ENCODE data around the gene TENT4B. TPM values are rescaled to one million over a fixed set of nuclear protein-coding genes. Genes with fewer than 3 reads are reported as not detected.
A peak's percentile ranks its signal among the peaks of the same experiment; 100 is the strongest.

Gene TENT4B
- total RNA-seq, 1 experiment from 2014 or later: 18.3 TPM

DNA sequence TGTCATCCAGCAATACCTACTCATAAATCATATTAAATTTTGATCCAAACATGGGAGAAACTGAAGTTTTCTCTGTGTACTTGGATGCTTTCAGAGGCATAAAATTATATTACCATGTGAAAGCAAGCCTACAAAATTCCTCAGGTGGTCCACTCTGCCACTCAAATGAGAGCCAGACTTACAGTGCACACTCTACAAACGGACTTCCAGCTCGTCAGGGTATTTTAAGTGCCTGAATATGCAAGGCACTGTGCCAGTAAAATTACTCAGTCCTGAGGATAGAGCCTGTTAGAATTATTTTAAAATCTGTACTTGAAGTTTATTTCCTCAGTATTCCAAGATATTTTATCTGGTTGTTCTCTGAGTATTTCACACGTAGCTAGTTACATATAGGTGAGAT is 54.5 kb downstream of the TENT4B start:
- DNase-seq (ENCODE audit: low spot score): peak; percentile 37
- H3K4me1 ChIP-seq (ENCODE audit: insufficient read depth, low read length, poor library complexity, severe bottlenecking): peaks cover 43% of the 10 kb centered on the region
- H3K36me3 ChIP-seq (ENCODE audit: insufficient read depth, low read length, poor library complexity, severe bottlenecking): peaks cover 6% of the 10 kb centered on the region
- no peaks in the 10 kb centered on the region for H3K27me3 ChIP-seq (replicated peaks; ENCODE audit: insufficient read depth, low read depth, low read length, poor library complexity)
- H3K27ac ChIP-seq (ENCODE audit: low read depth, low read length, poor library complexity, severe bottlenecking): no peak overlapping the region
- no TSS peak for BruUV-seq (replicated peaks)
- CTCF ChIA-PET: interaction anchor here (0.5 to 1.6 kb wide), 2 partner anchors 183 to 331 kb away, joined by 4 read pairs; partner anchors contain the start of gene CNEP1R1
- no peaks in the 10 kb centered on the region for H3K9me3 ChIP-seq (ENCODE audit: low read depth, low read length, poor library complexity, severe bottlenecking)
- POLR2A ChIA-PET (ENCODE audit: low non-redundant PET): no interaction called here
- no peak for TF ChIP-seq EZH2 (IDR thresholded peaks at IDR 0.05; ENCODE audit: borderline replicate concordance, low read depth, low read length, poor library complexity, severe bottlenecking)
- TF ChIP-seq, protein P1, sequence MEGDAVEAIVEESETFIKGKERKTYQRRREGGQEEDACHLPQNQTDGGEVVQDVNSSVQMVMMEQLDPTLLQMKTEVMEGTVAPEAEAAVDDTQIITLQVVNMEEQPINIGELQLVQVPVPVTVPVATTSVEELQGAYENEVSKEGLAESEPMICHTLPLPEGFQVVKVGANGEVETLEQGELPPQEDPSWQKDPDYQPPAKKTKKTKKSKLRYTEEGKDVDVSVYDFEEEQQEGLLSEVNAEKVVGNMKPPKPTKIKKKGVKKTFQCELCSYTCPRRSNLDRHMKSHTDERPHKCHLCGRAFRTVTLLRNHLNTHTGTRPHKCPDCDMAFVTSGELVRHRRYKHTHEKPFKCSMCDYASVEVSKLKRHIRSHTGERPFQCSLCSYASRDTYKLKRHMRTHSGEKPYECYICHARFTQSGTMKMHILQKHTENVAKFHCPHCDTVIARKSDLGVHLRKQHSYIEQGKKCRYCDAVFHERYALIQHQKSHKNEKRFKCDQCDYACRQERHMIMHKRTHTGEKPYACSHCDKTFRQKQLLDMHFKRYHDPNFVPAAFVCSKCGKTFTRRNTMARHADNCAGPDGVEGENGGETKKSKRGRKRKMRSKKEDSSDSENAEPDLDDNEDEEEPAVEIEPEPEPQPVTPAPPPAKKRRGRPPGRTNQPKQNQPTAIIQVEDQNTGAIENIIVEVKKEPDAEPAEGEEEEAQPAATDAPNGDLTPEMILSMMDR (conservative IDR thresholded peaks at IDR 0.05; ENCODE audit: low read depth, low read length): no peak
- H3K4me3 ChIP-seq (ENCODE audit: low read depth, low read length, poor library complexity, severe bottlenecking): no peak overlapping the region
- intact Hi-C loops (cut with micrococcal nuclease; ENCODE audit: unreplicated experiment): no loop called here

DNA sequence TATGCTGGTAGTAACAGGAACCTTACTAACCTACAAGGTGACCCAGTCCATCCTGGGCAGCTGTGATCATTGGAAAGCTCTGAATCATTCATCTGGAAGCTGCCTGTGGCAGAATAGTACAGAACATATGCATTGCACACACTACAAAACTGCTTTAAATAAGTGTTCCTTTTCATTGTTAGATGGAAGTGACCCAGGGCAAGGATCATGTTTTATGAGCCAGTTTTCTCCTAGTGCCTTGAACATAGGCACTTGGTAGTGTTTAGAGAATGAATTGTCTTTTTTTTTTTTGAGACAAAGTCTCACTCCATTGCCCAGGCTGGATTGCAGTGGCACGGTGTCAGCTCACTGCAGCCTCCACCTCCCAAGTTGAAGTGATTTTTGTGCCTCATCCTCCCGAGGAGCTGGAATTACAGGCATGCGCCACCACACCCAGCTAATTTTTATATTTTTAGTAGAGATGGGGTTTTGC is 55.4 kb downstream of the TENT4B start:
- POLR2A ChIA-PET (ENCODE audit: low non-redundant PET): no interaction called here

DNA sequence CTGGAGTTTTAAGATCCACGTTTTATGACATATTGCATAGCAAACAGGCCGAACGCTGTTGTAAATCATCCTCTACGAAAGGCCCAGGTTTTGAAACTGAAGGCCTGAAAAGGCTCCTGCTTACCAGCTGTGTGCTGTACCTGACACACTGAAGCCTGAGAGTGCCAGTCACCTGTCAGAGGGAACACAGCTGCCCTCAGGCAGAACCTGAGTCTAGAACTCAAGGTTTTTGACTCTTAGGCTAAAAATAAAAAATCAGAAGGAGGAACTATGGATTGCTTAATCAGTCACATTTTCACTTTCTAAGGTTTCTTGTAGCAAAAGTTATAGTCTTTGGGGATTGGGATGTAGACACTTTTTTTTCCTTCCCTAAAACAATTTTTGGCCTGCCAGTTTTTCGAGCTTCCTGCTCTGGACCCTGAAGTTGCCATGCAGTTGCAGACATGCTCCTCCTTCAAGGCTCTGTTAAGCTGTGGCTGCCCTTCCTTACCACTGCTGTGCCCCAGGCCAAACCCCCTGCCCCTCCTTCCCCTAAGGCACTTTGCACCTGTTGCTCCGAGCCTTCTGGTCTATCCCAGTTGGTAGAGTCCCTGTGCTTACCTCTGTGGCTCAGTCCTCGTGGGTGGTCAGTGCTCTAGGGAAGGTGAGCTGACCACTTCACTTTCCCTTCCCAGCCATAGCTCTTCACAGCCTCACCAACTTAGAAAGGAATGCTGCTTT is 56.6 kb downstream of the TENT4B start:
- peak overlapping the region; percentile 8 for H3K27ac ChIP-seq (ENCODE audit: low read depth, low read length, poor library complexity, severe bottlenecking)
- CTCF ChIA-PET: interaction anchor here (0.5 to 2.7 kb wide), 10 partner anchors 7 to 597 kb away, joined by 3 to 46 read pairs (median 4); partner anchors contain the start of genes CNEP1R1 and HEATR3
- DNase-seq (ENCODE audit: low spot score): no peak
- peaks cover 28% of the 10 kb centered on the region for H3K4me1 ChIP-seq (ENCODE audit: insufficient read depth, low read length, poor library complexity, severe bottlenecking)
- no TSS peak for BruUV-seq (replicated peaks)
- intact Hi-C loops (cut with micrococcal nuclease; ENCODE audit: unreplicated experiment): loop anchor here (1.0 to 10.0 kb wide), 5 partner anchors 57 to 805 kb away; partner anchors contain the start of genes CNEP1R1 and TENT4B
- H3K4me3 ChIP-seq (ENCODE audit: low read depth, low read length, poor library complexity, severe bottlenecking): no peak overlapping the region
- H3K9me3 ChIP-seq (ENCODE audit: low read depth, low read length, poor library complexity, severe bottlenecking): no peaks in the 10 kb centered on the region
- H3K27me3 ChIP-seq (replicated peaks; ENCODE audit: insufficient read depth, low read depth, low read length, poor library complexity): no peaks in the 10 kb centered on the region
- TF ChIP-seq, protein P1 (conservative IDR thresholded peaks at IDR 0.05; ENCODE audit: low read depth, low read length): no peak
- TF ChIP-seq EZH2 (IDR thresholded peaks at IDR 0.05; ENCODE audit: borderline replicate concordance, low read depth, low read length, poor library complexity, severe bottlenecking): no peak
- peaks cover 13% of the 10 kb centered on the region for H3K36me3 ChIP-seq (ENCODE audit: insufficient read depth, low read length, poor library complexity, severe bottlenecking)
- POLR2A ChIA-PET (ENCODE audit: low non-redundant PET): no interaction called here

More for the DNA sequence above, 55.4 kb downstream of the TENT4B start:
- peaks cover 6% of the 10 kb centered on the region for H3K36me3 ChIP-seq (ENCODE audit: insufficient read depth, low read length, poor library complexity, severe bottlenecking)
- TF ChIP-seq, protein P1 (conservative IDR thresholded peaks at IDR 0.05; ENCODE audit: low read depth, low read length): no peak
- no peak overlapping the region for H3K4me3 ChIP-seq (ENCODE audit: low read depth, low read length, poor library complexity, severe bottlenecking)
- CTCF ChIA-PET: interaction anchor here (1.6 kb wide), 1 partner anchor 183 kb away, joined by 4 read pairs; the partner anchor contains the start of gene CNEP1R1
- H3K27ac ChIP-seq (ENCODE audit: low read depth, low read length, poor library complexity, severe bottlenecking): no peak overlapping the region
- peaks cover 34% of the 10 kb centered on the region for H3K4me1 ChIP-seq (ENCODE audit: insufficient read depth, low read length, poor library complexity, severe bottlenecking)
- DNase-seq (ENCODE audit: low spot score): no peak
- intact Hi-C loops (cut with micrococcal nuclease; ENCODE audit: unreplicated experiment): no loop called here
- H3K27me3 ChIP-seq (replicated peaks; ENCODE audit: insufficient read depth, low read depth, low read length, poor library complexity): no peaks in the 10 kb centered on the region
- BruUV-seq (replicated peaks): no TSS peak
- H3K9me3 ChIP-seq (ENCODE audit: low read depth, low read length, poor library complexity, severe bottlenecking): no peaks in the 10 kb centered on the region
